K562 (cell line): ENCODE data around the gene CIART. TPM values are rescaled to one million over a fixed set of nuclear protein-coding genes. Genes with fewer than 3 reads are reported as not detected.

Experiments
- ATAC-seq: fragments of 200-7000 bp; cut with Tn5 transposase; 3 replicates; pipeline ENCODE4 v1.9.1; 2020; ENCODE audit warnings: moderate library complexity
- BruUV-seq: library from RNA; stranded (reverse); fragments of 400-500 nt; replicated peaks from 2 replicates; lab custom pipeline; 2021; lab: Mats Ljungman, UMichigan
- CTCF ChIA-PET: fragments of 300-600 bp; formaldehyde crosslinking; extraction: SDS; loops from one replicate; lab custom pipeline; 2021; ENCODE audit warnings: low intra/inter-chr PET ratio; lab: Yijun Ruan, JAX
- POLR2A ChIA-PET: fragments of 300-600, 350-650 bp; sonication (Branson Sonifier 250); formaldehyde crosslinking; extraction: SDS; loops from one replicate; lab custom pipeline; 2021; ENCODE audit warnings: antibody characterized with exemption, inconsistent platforms; lab: Yijun Ruan, JAX
- DNase-seq, 4 experiments: peaks; one replicate each; pipeline versions ENCODE4 v3.0.0 to v3.0.0-alpha.2; 2011 to 2018; ENCODE audit warnings: low spot score in 3 of 4, mixed read lengths in 3 of 4; ENCODE audit errors: extremely low read depth in 1 of 4
- FAIRE-seq: peaks from 2 replicates; lab custom pipeline; 2011; peaks lifted over from hg19 to GRCh38; lab: Jason Lieb, UNC
- H2AFZ ChIP-seq: 2 replicates; pipeline ENCODE4 v1.6.0; 2011; ENCODE audit warnings: low read depth, low read length, control low read depth, inconsistent platforms
- H3K27ac ChIP-seq: fragments of 200-600 bp; 3 replicates; pipeline ENCODE4 v1.8.0; 2011; ENCODE audit warnings: low read depth, mild to moderate bottlenecking, control low read depth, inconsistent platforms, low read length, moderate library complexity, mixed read lengths; ENCODE audit errors: extremely low read depth
- H3K27me3 ChIP-seq, 2 experiments: fragments of 300-600 bp in 1 of 2; 2 replicates in 1 of 2; 3 replicates in 1 of 2; pipeline versions ENCODE4 v1.6.0 to v1.8.0; 2011; ENCODE audit warnings: inconsistent platforms in 2 of 2, low read length in 2 of 2, mild to moderate bottlenecking in 1 of 2, mixed read lengths in 1 of 2, moderate library complexity in 1 of 2; ENCODE audit not compliant: control insufficient read depth in 2 of 2, insufficient read depth in 2 of 2
- H3K36me3 ChIP-seq: fragments of 300-600 bp; 3 replicates; pipeline ENCODE4 v1.8.0; 2011; ENCODE audit warnings: mild to moderate bottlenecking, low read length, inconsistent platforms; ENCODE audit not compliant: control insufficient read depth, insufficient read depth
- H3K4me1 ChIP-seq, 2 experiments: fragments of 200-600 bp in 1 of 2; replicated peaks in 1 of 2; 2 replicates in 1 of 2; 3 replicates in 1 of 2; pipeline versions ENCODE4 v1.5.1 to v1.8.0; 2011; ENCODE audit warnings: inconsistent platforms in 2 of 2, low read length in 2 of 2, mild to moderate bottlenecking in 1 of 2, mixed read lengths in 1 of 2, moderate library complexity in 1 of 2; ENCODE audit not compliant: control insufficient read depth in 2 of 2, insufficient read depth in 2 of 2
- H3K4me2 ChIP-seq: 2 replicates; pipeline ENCODE4 v1.6.1; 2011; ENCODE audit warnings: low read length, control low read depth, inconsistent platforms, mixed read lengths; ENCODE audit not compliant: insufficient read depth
- H3K4me3 ChIP-seq: fragments of 200-600 bp; sonication (generic), shearing (Covaris generic); 2 replicates; pipeline ENCODE4 v1.5.1; 2016; ENCODE audit warnings: control low read depth, inconsistent platforms
- H3K79me2 ChIP-seq: fragments of 200-600 bp; 3 replicates; pipeline ENCODE4 v1.8.0; 2011; ENCODE audit warnings: low read length, inconsistent platforms; ENCODE audit not compliant: control insufficient read depth, insufficient read depth
- H3K9ac ChIP-seq, 2 experiments: 2 replicates each; pipeline versions ENCODE4 v1.6.0 to v1.6.1; 2011; ENCODE audit warnings: low read depth in 2 of 2, low read length in 2 of 2, control low read depth in 1 of 2, inconsistent platforms in 1 of 2, mild to moderate bottlenecking in 1 of 2, mixed read lengths in 1 of 2; ENCODE audit not compliant: insufficient read depth in 1 of 2
- H3K9me1 ChIP-seq: one replicate; pipeline ENCODE4 v1.6.0; 2011; ENCODE audit warnings: inconsistent platforms, mild to moderate bottlenecking, low read length, moderate library complexity; ENCODE audit not compliant: control insufficient read depth, insufficient read depth
- H3K9me3 ChIP-seq: replicated peaks from 2 replicates; pipeline ENCODE4 v1.5.1; 2011; ENCODE audit warnings: low read depth, low read length, inconsistent platforms; ENCODE audit not compliant: control insufficient read depth, insufficient read depth
- H4K20me1 ChIP-seq: replicated peaks from 2 replicates; pipeline ENCODE4 v1.6.1; 2011; ENCODE audit warnings: low read length, inconsistent platforms, mixed read lengths; ENCODE audit not compliant: control insufficient read depth, insufficient read depth
- CEBPB ChIP-seq: fragments of 450-650 bp; IDR thresholded peaks from 2 replicates; pipeline ENCODE4 v1.6.1; 2016; ENCODE audit warnings: missing genetic modification characterization, missing compliant biosample characterization
- CEBPG ChIP-seq, 3 experiments: fragments of 200-800 bp in 1 of 3; sonication (Bioruptor generic) in 1 of 3; sonication (generic) in 1 of 3; formaldehyde crosslinking in 1 of 3; IDR thresholded peaks in 2 of 3; conservative IDR thresholded peaks in 1 of 3; 2 replicates each; pipeline versions ENCODE4 v1.6.1 to v1.8.0; 2016 to 2022; ENCODE audit warnings: missing compliant biosample characterization in 2 of 3, missing genetic modification characterization in 2 of 3, mild to moderate bottlenecking in 1 of 3, missing genetic modification reagents in 1 of 3
- DNMT1 ChIP-seq: fragments of 450-650 bp; IDR thresholded peaks from 2 replicates; pipeline ENCODE4 v1.6.1; 2016; ENCODE audit warnings: antibody characterized with exemption, mild to moderate bottlenecking
- GTF2F1 ChIP-seq: IDR thresholded peaks from 2 replicates; pipeline ENCODE4 v1.6.1; 2011; ENCODE audit warnings: low read depth, low read length, improper control_type of control experiment
- STAT5A ChIP-seq: IDR thresholded peaks from 2 replicates; pipeline ENCODE4 v1.6.1; 2012; ENCODE audit warnings: low read length, inconsistent platforms, borderline replicate concordance
- ZBTB7A ChIP-seq: IDR thresholded peaks from 2 replicates; pipeline ENCODE4 v1.6.1; 2011; ENCODE audit warnings: low read depth, mild to moderate bottlenecking, low read length, moderate library complexity, borderline replicate concordance; ENCODE audit not compliant: control insufficient read depth
- ZNF232 ChIP-seq: sonication (generic); formaldehyde crosslinking; IDR thresholded peaks from 2 replicates; pipeline ENCODE4 v1.8.0; 2022; ENCODE audit warnings: mild to moderate bottlenecking, missing genetic modification reagents
- WGBS: fragments of 100-300 bp; shearing (Covaris generic); methylation state at CpG from one replicate; pipeline ENCODE4 v1.1.6; 2016; ENCODE audit warnings: low coverage, mixed read lengths; ENCODE audit not compliant: insufficient coverage; ENCODE audit errors: missing lambda C conversion rate; 5-methylcytosine and 5-hydroxymethylcytosine counted together
- in situ Hi-C: fragments of 300-500 bp; cut with MboI; formaldehyde crosslinking; loops from 4 replicates; pipeline ENCODE4 v1.15.0; 2018; ENCODE audit warnings: inconsistent platforms, mixed read lengths
- intact Hi-C: fragments of 100-400 bp; cut with micrococcal nuclease; formaldehyde crosslinking; loops from 2 replicates; pipeline ENCODE4 v1.14.2; 2022
- polyA plus RNA-seq, 8 experiments: library from polyadenylated mRNA; depleted of rRNA in 4 of 8; stranded (reverse) in 5 of 8; unstranded in 3 of 8; fragments of >200 nt; fragmentation: Nextera tagmentation in 2 of 8; fragmentation: Illumina TruSeq in 1 of 8; extraction: Ambion mirVana in 2 of 8; extraction: Trizol in 1 of 8; gene quantifications; 2 replicates each; pipeline versions ENCODE4 v1.2.1 to v1.2.3, GENCODE V29; 2011 to 2014; ENCODE audit warnings: inconsistent platforms in 1 of 8, missing spikeins in 1 of 8
- total RNA-seq, 7 experiments: library from RNA; depleted of rRNA in 6 of 7; stranded (reverse); fragments of >200 nt in 6 of 7; fragmentation: Illumina TruSeq in 2 of 7; extraction: Trizol in 2 of 7; gene quantifications; 2 replicates each; pipeline versions ENCODE4 v1.2.1 to v1.2.3, GENCODE V29; 2011 to 2021; ENCODE audit warnings: low replicate concordance in 1 of 7
- TF ChIP-seq, protein P1 (sequence below): sonication (generic); formaldehyde crosslinking; IDR thresholded peaks from 2 replicates; pipeline ENCODE4 v1.8.1; 2023; ENCODE audit warnings: mild to moderate bottlenecking, missing genetic modification reagents
- TF ChIP-seq, protein P2 (sequence below): fragments of 450-650 bp; IDR thresholded peaks from 2 replicates; pipeline ENCODE4 v1.6.1; 2018; ENCODE audit warnings: mild to moderate bottlenecking, low read depth; ENCODE audit not compliant: partially characterized antibody
- TF ChIP-seq, protein P3 (sequence below): fragments of 250-450 bp; sonication (Bioruptor Pico); IDR thresholded peaks from 2 replicates; pipeline ENCODE4 v1.5.0; 2021; ENCODE audit warnings: mild to moderate bottlenecking, borderline replicate concordance
- TF ChIP-seq, protein P4 (sequence below): sonication (generic); formaldehyde crosslinking; IDR thresholded peaks from 2 replicates; pipeline ENCODE4 v1.8.0; 2022; ENCODE audit warnings: missing genetic modification reagents, mild to moderate bottlenecking, borderline replicate concordance

Gene CIART
- total and polyA plus RNA-seq, 9 of the 15 experiments (the other 6 are each of a cell fraction or from before 2014, with no cell fraction given), result 0.07 to 0.35 (median 0.19) TPM; not detected in 2

DNA sequence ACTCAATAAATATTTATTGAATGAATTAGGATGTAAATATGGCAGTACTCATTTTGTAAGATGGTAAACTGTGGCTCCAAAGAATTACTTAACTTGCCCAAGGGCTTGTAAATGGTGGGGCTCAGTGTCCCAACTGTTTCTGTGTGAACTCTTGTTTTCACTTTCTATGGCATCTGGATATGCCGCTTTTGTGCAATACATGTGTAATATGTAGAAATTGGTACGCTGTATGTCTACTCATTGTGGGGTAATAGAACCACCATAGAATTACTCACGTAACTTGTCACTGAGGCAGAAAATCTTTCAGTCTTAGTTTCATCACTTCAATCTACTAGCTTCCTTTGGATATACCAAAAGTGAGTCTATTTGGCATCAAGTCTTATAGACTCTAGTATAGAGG, 40.0 kb downstream of the CIART start:
- no TSS peak for BruUV-seq
- peak overlapping the region; percentile 91; the same call in 2 of the 3 replicates for H3K27ac ChIP-seq
- H3K27me3 ChIP-seq, result no peaks in the 10 kb centered on the region
- H4K20me1 ChIP-seq, result no peaks in the 10 kb centered on the region
- CTCF ChIA-PET, result interaction anchor here (0.7 kb wide), 1 partner anchor 67 kb away, joined by 3 read pairs; no protein-coding TSS in a partner anchor
- in situ Hi-C loops, result no loop called here
- intact Hi-C loops, result loop anchor here (5.0 kb wide), 1 partner anchor 65 kb away; the partner anchor contains the start of gene CA14
- FAIRE-seq, result no peak
- POLR2A ChIA-PET, result interaction anchor here (1.0 kb wide), 1 partner anchor 9 kb away, joined by 3 read pairs; no protein-coding TSS in a partner anchor
- H3K79me2 ChIP-seq, result peaks cover 39% of the 10 kb centered on the region
- H2AFZ ChIP-seq, result no peak overlapping the region
- no peaks in the 10 kb centered on the region for H3K9me1 ChIP-seq
- H3K4me2 ChIP-seq, result peak overlapping the region; percentile 96
- H3K9me3 ChIP-seq, result peaks cover 4% of the 10 kb centered on the region
- peaks cover 5% of the 10 kb centered on the region in 2 experiments; a peak in 2 of 5 replicates for H3K4me1 ChIP-seq
- H3K36me3 ChIP-seq, result peaks cover 41% of the 10 kb centered on the region
- 40% methylated on average over 3 of the region's 3 CpGs for WGBS
- peak overlapping the region in 1 of 2 experiments; percentile 93; a peak in 3 of 4 replicates for H3K9ac ChIP-seq
- peak overlapping the region; percentile 92 for H3K4me3 ChIP-seq
- ATAC-seq, result no peak
- no peak for DNase-seq
- TF ChIP-seq CEBPB (tag), result peak; percentile 42; the same call in 1 of the 2 replicates
- 0 out of 2 replicates have a peak, but pooled peaks have one; percentile 11 for TF ChIP-seq STAT5A
- no peak for TF ChIP-seq DNMT1
- TF ChIP-seq, protein P1, sequence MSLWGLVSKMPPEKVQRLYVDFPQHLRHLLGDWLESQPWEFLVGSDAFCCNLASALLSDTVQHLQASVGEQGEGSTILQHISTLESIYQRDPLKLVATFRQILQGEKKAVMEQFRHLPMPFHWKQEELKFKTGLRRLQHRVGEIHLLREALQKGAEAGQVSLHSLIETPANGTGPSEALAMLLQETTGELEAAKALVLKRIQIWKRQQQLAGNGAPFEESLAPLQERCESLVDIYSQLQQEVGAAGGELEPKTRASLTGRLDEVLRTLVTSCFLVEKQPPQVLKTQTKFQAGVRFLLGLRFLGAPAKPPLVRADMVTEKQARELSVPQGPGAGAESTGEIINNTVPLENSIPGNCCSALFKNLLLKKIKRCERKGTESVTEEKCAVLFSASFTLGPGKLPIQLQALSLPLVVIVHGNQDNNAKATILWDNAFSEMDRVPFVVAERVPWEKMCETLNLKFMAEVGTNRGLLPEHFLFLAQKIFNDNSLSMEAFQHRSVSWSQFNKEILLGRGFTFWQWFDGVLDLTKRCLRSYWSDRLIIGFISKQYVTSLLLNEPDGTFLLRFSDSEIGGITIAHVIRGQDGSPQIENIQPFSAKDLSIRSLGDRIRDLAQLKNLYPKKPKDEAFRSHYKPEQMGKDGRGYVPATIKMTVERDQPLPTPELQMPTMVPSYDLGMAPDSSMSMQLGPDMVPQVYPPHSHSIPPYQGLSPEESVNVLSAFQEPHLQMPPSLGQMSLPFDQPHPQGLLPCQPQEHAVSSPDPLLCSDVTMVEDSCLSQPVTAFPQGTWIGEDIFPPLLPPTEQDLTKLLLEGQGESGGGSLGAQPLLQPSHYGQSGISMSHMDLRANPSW (CRISPR knock-in tag), result no peak
- no peak for TF ChIP-seq GTF2F1
- TF ChIP-seq ZBTB7A, result no peak
- TF ChIP-seq, protein P2, sequence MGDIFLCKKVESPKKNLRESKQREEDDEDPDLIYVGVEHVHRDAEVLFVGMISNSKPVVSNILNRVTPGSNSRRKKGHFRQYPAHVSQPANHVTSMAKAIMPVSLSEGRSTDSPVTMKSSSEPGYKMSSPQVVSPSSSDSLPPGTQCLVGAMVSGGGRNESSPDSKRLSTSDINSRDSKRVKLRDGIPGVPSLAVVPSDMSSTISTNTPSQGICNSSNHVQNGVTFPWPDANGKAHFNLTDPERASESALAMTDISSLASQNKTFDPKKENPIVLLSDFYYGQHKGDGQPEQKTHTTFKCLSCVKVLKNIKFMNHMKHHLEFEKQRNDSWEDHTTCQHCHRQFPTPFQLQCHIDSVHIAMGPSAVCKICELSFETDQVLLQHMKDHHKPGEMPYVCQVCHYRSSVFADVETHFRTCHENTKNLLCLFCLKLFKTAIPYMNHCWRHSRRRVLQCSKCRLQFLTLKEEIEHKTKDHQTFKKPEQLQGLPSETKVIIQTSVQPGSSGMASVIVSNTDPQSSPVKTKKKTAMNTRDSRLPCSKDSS, result no peak
- TF ChIP-seq, protein P3, sequence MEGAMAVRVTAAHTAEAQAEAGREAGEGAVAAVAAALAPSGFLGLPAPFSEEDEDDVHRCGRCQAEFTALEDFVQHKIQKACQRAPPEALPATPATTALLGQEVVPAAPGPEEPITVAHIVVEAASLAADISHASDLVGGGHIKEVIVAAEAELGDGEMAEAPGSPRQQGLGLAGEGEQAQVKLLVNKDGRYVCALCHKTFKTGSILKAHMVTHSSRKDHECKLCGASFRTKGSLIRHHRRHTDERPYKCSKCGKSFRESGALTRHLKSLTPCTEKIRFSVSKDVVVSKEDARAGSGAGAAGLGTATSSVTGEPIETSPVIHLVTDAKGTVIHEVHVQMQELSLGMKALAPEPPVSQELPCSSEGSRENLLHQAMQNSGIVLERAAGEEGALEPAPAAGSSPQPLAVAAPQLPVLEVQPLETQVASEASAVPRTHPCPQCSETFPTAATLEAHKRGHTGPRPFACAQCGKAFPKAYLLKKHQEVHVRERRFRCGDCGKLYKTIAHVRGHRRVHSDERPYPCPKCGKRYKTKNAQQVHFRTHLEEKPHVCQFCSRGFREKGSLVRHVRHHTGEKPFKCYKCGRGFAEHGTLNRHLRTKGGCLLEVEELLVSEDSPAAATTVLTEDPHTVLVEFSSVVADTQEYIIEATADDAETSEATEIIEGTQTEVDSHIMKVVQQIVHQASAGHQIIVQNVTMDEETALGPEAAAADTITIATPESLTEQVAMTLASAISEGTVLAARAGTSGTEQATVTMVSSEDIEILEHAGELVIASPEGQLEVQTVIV (CRISPR knock-in tag), result no peak
- TF ChIP-seq, protein P4, sequence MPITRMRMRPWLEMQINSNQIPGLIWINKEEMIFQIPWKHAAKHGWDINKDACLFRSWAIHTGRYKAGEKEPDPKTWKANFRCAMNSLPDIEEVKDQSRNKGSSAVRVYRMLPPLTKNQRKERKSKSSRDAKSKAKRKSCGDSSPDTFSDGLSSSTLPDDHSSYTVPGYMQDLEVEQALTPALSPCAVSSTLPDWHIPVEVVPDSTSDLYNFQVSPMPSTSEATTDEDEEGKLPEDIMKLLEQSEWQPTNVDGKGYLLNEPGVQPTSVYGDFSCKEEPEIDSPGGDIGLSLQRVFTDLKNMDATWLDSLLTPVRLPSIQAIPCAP, result no peak
- no peak for TF ChIP-seq CEBPG (CRISPR knock-in tag; IDR thresholded peaks at IDR 0.05)
- peak in 1 of 2 experiments; percentile 39; a peak in 2 of 4 replicates for TF ChIP-seq CEBPG (tag; conservative IDR thresholded peaks at IDR 0.05 in 1 of 2, IDR thresholded peaks at IDR 0.05 in 1 of 2)
- TF ChIP-seq ZNF232 (CRISPR knock-in tag), result no peak
